ENCODE data around the gene LHCGR. TPM values are rescaled to one million over a fixed set of nuclear protein-coding genes. Genes with fewer than 3 reads are reported as not detected.

Gene LHCGR
- total RNA-seq, 1 donor from 2014 or later: not detected

DNA sequence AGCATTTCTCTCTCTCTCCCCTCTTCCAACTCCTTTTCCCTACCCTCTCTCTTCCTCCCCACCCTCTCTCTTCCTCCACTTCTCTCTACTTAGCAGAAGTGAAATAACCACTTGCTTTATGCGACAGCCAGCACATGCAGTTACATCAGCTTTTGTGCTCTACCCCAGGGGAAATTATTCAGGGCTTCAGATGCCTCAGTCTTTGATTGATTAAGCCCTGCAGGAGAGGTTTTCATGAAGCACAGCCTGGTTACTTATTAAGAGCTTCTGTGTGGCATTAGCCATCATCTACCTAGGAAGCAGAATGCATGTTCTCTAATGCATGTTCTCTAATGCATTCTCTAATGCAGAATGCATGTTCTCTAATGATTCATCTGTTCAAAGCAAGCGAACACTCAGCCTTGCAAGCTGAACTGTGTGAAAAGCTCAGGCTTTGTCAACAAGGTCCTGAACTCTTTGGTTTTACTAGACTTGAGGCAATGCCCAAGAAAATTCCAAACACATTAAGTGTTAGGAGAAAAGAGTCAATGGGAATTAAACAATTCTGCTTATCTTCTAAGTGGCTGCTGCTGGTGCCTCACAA lies 56.1 kb downstream of the LHCGR start:
- Mint-ChIP-seq H3K36me3 (ENCODE audit: low read depth, unreplicated experiment) (no peaks in the 10 kb centered on the region), H3K9me3 (ENCODE audit: unreplicated experiment) (no peaks in the 10 kb centered on the region), H3K4me1 (ENCODE audit: unreplicated experiment) (peaks cover 3% of the 10 kb centered on the region), H3K27ac (ENCODE audit: unreplicated experiment) (no peak overlapping the region), H3K4me3 (ENCODE audit: unreplicated experiment) (no peak overlapping the region), H3K27me3 (ENCODE audit: unreplicated experiment) (no peaks in the 10 kb centered on the region)
- no peak for DNase-seq (ENCODE audit: low spot score)
- TF ChIP-seq, protein P1, sequence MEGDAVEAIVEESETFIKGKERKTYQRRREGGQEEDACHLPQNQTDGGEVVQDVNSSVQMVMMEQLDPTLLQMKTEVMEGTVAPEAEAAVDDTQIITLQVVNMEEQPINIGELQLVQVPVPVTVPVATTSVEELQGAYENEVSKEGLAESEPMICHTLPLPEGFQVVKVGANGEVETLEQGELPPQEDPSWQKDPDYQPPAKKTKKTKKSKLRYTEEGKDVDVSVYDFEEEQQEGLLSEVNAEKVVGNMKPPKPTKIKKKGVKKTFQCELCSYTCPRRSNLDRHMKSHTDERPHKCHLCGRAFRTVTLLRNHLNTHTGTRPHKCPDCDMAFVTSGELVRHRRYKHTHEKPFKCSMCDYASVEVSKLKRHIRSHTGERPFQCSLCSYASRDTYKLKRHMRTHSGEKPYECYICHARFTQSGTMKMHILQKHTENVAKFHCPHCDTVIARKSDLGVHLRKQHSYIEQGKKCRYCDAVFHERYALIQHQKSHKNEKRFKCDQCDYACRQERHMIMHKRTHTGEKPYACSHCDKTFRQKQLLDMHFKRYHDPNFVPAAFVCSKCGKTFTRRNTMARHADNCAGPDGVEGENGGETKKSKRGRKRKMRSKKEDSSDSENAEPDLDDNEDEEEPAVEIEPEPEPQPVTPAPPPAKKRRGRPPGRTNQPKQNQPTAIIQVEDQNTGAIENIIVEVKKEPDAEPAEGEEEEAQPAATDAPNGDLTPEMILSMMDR (IDR thresholded peaks at IDR 0.05; ENCODE audit: unreplicated experiment): no peak

DNA sequence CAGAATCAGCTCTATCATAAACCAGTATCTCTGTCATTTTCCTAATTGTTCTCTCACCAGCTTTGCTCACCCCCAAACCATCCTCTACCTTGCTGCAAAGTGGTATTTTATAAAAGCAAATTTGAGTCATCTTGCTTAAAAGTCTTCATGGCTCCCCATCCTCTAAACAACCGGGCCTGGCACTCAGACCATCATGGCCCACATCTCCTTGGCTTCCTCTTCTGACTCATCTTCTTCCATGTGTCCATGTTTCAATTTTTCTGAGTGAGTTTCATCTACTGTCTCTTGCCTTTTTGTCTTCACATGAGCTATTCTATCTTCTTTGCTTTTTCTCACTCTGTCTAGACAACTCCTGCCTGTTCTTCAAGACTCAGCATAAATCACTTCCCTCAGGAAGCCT lies 58.6 kb downstream of the LHCGR start:
- no peaks in the 10 kb centered on the region for H3K36me3 Mint-ChIP-seq (ENCODE audit: low read depth, unreplicated experiment)

DNA sequence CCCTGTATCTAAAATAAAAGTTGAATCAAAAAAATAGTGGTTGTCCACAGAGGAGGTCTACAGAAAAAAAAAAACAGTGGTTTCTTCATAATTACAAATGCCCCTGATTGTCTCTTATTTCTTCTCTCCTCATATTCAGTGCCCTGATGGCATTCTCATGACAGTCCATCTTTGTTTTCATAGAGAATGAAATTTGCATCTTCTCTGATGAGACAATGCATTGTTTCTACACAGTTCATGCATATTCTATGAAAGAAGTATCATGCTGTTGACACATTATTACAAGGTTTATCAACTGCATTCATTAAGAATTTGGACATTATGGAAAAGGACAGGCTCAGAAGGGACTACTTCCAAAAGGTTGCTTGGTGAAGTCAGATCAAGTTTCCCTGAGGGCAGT lies 59.5 kb downstream of the LHCGR start:
- Mint-ChIP-seq H3K9me3 (ENCODE audit: unreplicated experiment) (no peaks in the 10 kb centered on the region), H3K4me3 (ENCODE audit: unreplicated experiment) (no peak overlapping the region), H3K27ac (ENCODE audit: unreplicated experiment) (no peak overlapping the region), H3K27me3 (ENCODE audit: unreplicated experiment) (peaks cover 1% of the 10 kb centered on the region), H3K4me1 (ENCODE audit: unreplicated experiment) (peaks cover 5% of the 10 kb centered on the region), H3K36me3 (ENCODE audit: low read depth, unreplicated experiment) (no peaks in the 10 kb centered on the region)
- TF ChIP-seq, protein P1 (IDR thresholded peaks at IDR 0.05; ENCODE audit: unreplicated experiment): no peak
- DNase-seq (ENCODE audit: low spot score): no peak

More for the DNA sequence above, 58.6 kb downstream of the LHCGR start:
- Mint-ChIP-seq H3K4me1 (ENCODE audit: unreplicated experiment) (peaks cover 5% of the 10 kb centered on the region), H3K27me3 (ENCODE audit: unreplicated experiment) (peaks cover 1% of the 10 kb centered on the region), H3K9me3 (ENCODE audit: unreplicated experiment) (no peaks in the 10 kb centered on the region), H3K4me3 (ENCODE audit: unreplicated experiment) (no peak overlapping the region), H3K27ac (ENCODE audit: unreplicated experiment) (no peak overlapping the region)
- TF ChIP-seq, protein P1 (IDR thresholded peaks at IDR 0.05; ENCODE audit: unreplicated experiment): no peak
- DNase-seq (ENCODE audit: low spot score): no peak

DNA sequence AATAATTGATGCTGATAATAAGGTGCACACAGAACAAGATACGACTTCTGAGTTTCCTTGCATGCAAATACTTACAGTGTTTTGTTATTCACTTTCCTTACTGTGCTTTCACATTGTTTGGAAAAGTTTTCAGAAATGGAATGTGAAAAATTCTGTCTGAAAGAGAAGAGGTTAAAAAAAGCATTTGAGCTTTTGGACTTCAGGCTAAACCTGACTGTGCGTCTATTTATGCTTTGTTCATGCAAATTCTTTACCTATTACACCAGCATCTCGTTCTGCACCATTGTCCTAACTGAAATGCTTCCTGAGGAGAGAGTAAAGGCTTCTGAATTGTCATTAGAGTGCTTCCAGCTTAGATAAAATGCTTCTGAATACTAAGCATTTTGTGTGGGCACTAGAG lies 61.4 kb downstream of the LHCGR start:
- peaks cover 5% of the 10 kb centered on the region for H3K4me1 Mint-ChIP-seq (ENCODE audit: unreplicated experiment)
- H3K27ac Mint-ChIP-seq (ENCODE audit: unreplicated experiment): no peak overlapping the region
- DNase-seq (ENCODE audit: low spot score): no peak
- H3K4me3 Mint-ChIP-seq (ENCODE audit: unreplicated experiment): no peak overlapping the region
- H3K9me3 Mint-ChIP-seq (ENCODE audit: unreplicated experiment): no peaks in the 10 kb centered on the region
- no peaks in the 10 kb centered on the region for H3K36me3 Mint-ChIP-seq (ENCODE audit: low read depth, unreplicated experiment)
- H3K27me3 Mint-ChIP-seq (ENCODE audit: unreplicated experiment): peaks cover 3% of the 10 kb centered on the region
- TF ChIP-seq, protein P1 (IDR thresholded peaks at IDR 0.05; ENCODE audit: unreplicated experiment): no peak

DNA sequence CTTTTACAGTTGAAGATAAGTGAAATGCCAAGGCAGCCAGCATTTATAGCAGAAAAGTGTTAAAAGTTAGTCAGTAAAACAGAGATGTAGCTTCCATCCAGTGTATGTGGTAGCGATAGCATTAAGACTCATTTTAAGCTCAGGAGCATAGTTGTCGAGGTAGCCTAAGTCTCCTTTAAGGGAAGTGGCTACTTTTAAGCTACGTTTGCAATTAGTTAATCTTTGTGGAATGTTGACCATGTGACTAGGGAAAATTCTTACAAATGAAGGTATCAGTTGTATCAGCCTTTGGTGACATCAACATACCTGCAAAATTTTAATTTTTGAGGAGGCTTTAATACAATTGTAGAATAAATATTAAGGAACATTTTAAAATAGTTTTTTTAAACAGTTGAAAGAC lies 61.9 kb downstream of the LHCGR start:
- H3K4me3 Mint-ChIP-seq (ENCODE audit: unreplicated experiment): no peak overlapping the region
- peaks cover 5% of the 10 kb centered on the region for H3K4me1 Mint-ChIP-seq (ENCODE audit: unreplicated experiment)
- H3K27ac Mint-ChIP-seq (ENCODE audit: unreplicated experiment): no peak overlapping the region
- H3K9me3 Mint-ChIP-seq (ENCODE audit: unreplicated experiment): no peaks in the 10 kb centered on the region
- peaks cover 3% of the 10 kb centered on the region for H3K27me3 Mint-ChIP-seq (ENCODE audit: unreplicated experiment)
- no peak for DNase-seq (ENCODE audit: low spot score)
- no peaks in the 10 kb centered on the region for H3K36me3 Mint-ChIP-seq (ENCODE audit: low read depth, unreplicated experiment)
- TF ChIP-seq, protein P1 (IDR thresholded peaks at IDR 0.05; ENCODE audit: unreplicated experiment): no peak

Data from endothelial cell (in vitro differentiated cells).